ENCODE data around the gene ISLR.

ISLR gene

DNA sequence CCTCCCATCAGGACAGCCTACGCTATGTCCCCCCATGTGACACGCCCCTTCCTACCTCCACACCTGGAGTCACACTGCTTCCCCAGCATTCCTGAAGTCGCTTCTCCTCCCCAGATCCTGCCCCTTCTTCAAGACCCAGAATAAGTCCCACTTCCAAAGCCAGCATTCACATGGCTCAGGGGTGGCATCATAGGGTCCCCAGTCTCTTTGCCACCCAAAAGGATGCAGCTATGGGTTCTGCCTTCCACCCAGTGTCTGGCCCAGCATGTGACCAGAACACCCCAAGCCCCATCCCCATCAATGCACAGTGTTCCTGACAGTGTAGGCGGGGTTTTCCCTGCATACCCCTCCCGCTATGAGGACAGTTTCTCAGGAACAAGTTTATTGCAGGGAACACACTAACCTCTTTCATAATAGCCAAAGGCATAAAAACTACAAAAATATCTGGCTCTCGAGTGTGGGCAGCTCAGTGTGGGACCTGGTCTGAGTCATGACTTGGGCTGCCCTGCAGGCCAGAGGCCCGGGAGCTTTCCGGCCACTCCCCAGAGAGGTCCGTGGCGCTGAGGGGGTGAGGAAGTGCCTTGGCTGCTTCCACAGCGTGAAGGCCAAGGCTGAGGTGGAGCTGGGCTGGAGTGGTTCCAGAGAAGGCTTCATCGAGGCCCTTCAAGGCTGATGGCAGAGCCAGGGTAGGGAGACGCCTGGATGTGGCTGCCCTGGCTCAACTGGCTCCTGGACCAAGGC is 5.8 kb downstream of the ISLR start:
- Histone ChIP-seq H3K27me3 (replicated peaks in 2 of 5; ENCODE audit: control insufficient read depth in 4 of 5, insufficient read depth in 5 of 5, low read length in 4 of 5) (peaks cover 0 to 2% (median 0%) of the 10 kb centered on the region in 5 experiments), H3K9me3 (ENCODE audit: control extremely low read depth in 1 of 5, control insufficient read depth in 4 of 5, insufficient read depth in 2 of 5, low read depth in 1 of 5, low read length in 4 of 5) (no peaks in the 10 kb centered on the region), H3K27ac (ENCODE audit: insufficient read depth in 1 of 2, low read depth in 1 of 2, low read length in 2 of 2, poor library complexity in 1 of 2, severe bottlenecking in 2 of 2) (no peak overlapping the region), H3K36me3 (ENCODE audit: control insufficient read depth in 4 of 4, insufficient read depth in 4 of 4, low read length in 3 of 4) (no peaks in the 10 kb centered on the region), H3K4me3 (ENCODE audit: control insufficient read depth in 1 of 7, extremely low read depth in 1 of 7, insufficient read depth in 4 of 7, low read depth in 2 of 7, low read length in 6 of 7) (no peak overlapping the region), H3K4me1 (ENCODE audit: control extremely low read depth in 1 of 4, control insufficient read depth in 4 of 4, insufficient read depth in 4 of 4, low read length in 3 of 4) (no peaks in the 10 kb centered on the region)
- ChIA-PET POLR2A (no interaction called here), CTCF (no interaction called here)
- 83% methylated on average over 7 of the region's 13 CpGs for WGBS (ENCODE audit: insufficient coverage)
- no peak for DNase-seq

DNA sequence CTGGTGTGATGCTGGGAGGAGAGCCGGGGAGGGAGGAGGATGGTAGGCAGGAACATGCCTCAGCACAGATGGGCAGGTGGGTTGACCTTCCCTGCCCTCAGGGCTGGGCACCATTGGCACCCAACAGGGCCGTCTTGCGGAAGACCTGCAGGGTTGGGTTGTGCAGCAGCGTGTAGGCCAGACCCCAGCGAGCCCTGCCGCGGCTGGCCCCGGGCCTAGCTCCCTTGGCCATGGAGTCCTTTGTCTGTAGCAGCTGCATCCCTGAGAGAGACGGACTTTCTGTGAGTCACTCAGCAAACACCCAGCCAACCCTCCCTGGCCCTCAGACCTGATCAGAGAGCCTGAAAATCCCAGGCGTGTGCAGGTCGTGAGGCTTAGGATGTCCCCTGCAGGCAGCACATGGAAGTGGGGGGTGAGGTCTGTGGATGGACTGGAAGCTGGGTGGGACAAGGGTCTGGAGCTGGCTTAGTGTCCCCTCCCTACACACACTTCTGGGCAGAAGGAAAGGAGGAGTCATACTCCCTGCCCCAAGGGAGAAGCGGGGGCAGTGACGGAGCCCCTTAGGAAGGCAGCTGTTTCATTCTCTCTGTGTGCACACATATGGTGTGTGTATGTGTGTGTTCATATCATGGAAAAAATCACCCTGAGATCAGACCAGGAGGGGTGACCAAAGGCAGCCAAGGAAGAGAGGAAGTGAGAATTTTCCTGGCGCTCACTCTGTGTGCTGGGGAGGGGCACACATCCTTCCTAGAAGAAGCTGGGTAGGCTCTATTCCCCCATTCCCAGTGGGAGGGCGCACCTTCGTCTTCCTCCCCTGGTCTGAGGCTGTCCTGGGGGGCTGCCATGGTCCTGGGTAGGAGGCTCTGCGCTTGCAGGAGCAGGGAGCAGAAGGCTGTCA is 6.7 kb downstream of the ISLR start:
- Histone ChIP-seq H3K36me3 (ENCODE audit: control insufficient read depth in 4 of 4, insufficient read depth in 4 of 4, low read length in 3 of 4) (no peaks in the 10 kb centered on the region), H3K4me1 (ENCODE audit: control extremely low read depth in 1 of 4, control insufficient read depth in 4 of 4, insufficient read depth in 4 of 4, low read length in 3 of 4) (no peaks in the 10 kb centered on the region), H3K27me3 (replicated peaks in 2 of 5; ENCODE audit: control insufficient read depth in 4 of 5, insufficient read depth in 5 of 5, low read length in 4 of 5) (peaks cover 0 to 2% (median 0%) of the 10 kb centered on the region in 5 experiments), H3K4me3 (ENCODE audit: control insufficient read depth in 1 of 7, extremely low read depth in 1 of 7, insufficient read depth in 4 of 7, low read depth in 2 of 7, low read length in 6 of 7) (no peak overlapping the region), H3K27ac (ENCODE audit: insufficient read depth in 1 of 2, low read depth in 1 of 2, low read length in 2 of 2, poor library complexity in 1 of 2, severe bottlenecking in 2 of 2) (no peak overlapping the region), H3K9me3 (ENCODE audit: control extremely low read depth in 1 of 5, control insufficient read depth in 4 of 5, insufficient read depth in 2 of 5, low read depth in 1 of 5, low read length in 4 of 5) (no peaks in the 10 kb centered on the region)
- 86% methylated on average over 10 of the region's 17 CpGs for WGBS (ENCODE audit: insufficient coverage)
- DNase-seq = no peak
- ChIA-PET POLR2A (no interaction called here), CTCF (no interaction called here)

DNA sequence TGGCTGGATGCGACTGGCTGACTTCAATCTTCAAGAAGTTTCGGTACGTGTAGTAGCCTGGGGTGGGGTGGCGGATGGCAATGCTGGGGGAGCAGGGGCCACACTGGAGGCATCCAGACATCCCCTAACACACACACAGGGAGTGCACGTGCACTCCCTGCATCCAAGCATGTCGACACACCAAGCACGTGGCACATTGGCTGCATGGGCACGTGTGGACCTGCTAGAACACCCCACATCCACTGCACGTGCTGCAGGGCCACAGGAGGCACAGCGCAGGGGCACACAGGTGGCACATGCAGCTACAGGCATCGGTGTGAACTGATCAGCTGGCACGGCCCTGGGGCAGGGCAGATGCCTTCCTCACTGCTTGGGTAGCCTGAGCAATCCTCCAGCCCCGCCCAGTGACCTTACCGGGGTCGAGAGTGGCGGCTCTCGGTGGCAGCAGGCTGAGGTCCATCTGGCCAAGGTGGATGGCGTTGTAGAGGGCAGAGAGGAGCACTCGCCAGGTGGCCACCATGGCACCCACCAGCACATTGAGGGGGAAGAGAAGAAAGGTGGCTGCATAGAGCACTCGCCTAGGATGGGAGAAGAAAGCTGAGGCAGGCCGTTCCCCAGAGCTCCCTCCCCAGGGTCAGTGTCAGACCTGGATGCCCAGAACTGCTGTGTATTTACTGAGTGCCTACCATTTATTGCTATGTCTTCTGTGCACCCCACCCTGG is 7.5 kb downstream of the ISLR start:
- no peaks in the 10 kb centered on the region for H3K4me1 ChIP-seq (ENCODE audit: control extremely low read depth in 1 of 4, control insufficient read depth in 4 of 4, insufficient read depth in 4 of 4, low read length in 3 of 4)
- WGBS (ENCODE audit: insufficient coverage) = 93% methylated on average over 19 of the region's 21 CpGs
- no peaks in the 10 kb centered on the region for H3K36me3 ChIP-seq (ENCODE audit: control insufficient read depth in 4 of 4, insufficient read depth in 4 of 4, low read length in 3 of 4)
- no peaks in the 10 kb centered on the region for H3K9me3 ChIP-seq (ENCODE audit: control extremely low read depth in 1 of 5, control insufficient read depth in 4 of 5, insufficient read depth in 2 of 5, low read depth in 1 of 5, low read length in 4 of 5)
- H3K4me3 ChIP-seq (ENCODE audit: control insufficient read depth in 1 of 7, extremely low read depth in 1 of 7, insufficient read depth in 4 of 7, low read depth in 2 of 7, low read length in 6 of 7) = no peak overlapping the region
- DNase-seq = no peak
- H3K27me3 ChIP-seq (replicated peaks in 2 of 5; ENCODE audit: control insufficient read depth in 4 of 5, insufficient read depth in 5 of 5, low read length in 4 of 5) = peaks cover 0 to 2% (median 0%) of the 10 kb centered on the region in 5 experiments
- CTCF ChIA-PET = no interaction called here
- POLR2A ChIA-PET = no interaction called here
- no peak overlapping the region for H3K27ac ChIP-seq (ENCODE audit: insufficient read depth in 1 of 2, low read depth in 1 of 2, low read length in 2 of 2, poor library complexity in 1 of 2, severe bottlenecking in 2 of 2)

DNA sequence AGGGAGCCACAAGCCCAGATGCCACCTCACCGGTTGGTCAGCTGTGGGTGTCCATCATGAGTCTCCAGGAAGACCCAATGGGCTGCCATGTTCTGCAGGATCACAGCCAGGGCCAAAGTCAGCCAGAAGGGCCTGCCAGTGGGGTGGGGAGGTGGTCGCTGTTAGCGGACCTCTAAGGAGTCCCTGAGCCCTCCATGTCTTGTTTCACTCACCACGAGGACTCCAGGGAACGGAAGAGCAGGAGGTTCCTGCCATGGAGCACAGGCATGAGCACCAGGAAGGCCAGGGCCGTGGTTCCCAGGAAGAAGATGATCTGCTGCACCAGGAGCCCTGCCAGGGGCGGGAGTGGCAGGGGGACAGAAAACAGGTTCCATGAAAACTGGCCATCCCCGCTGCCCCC is 8.6 kb downstream of the ISLR start:
- no peaks in the 10 kb centered on the region for H3K36me3 ChIP-seq (ENCODE audit: control insufficient read depth in 4 of 4, insufficient read depth in 4 of 4, low read length in 3 of 4)
- H3K4me1 ChIP-seq (ENCODE audit: control extremely low read depth in 1 of 4, control insufficient read depth in 4 of 4, insufficient read depth in 4 of 4, low read length in 3 of 4) = no peaks in the 10 kb centered on the region
- CTCF ChIA-PET = no interaction called here
- WGBS (ENCODE audit: insufficient coverage) = 88% methylated on average over 7 of the region's 8 CpGs
- no peaks in the 10 kb centered on the region for H3K9me3 ChIP-seq (ENCODE audit: control extremely low read depth in 1 of 5, control insufficient read depth in 4 of 5, insufficient read depth in 2 of 5, low read depth in 1 of 5, low read length in 4 of 5)
- H3K4me3 ChIP-seq (ENCODE audit: control insufficient read depth in 1 of 7, extremely low read depth in 1 of 7, insufficient read depth in 4 of 7, low read depth in 2 of 7, low read length in 6 of 7) = no peak overlapping the region
- no peak for DNase-seq
- H3K27ac ChIP-seq (ENCODE audit: insufficient read depth in 1 of 2, low read depth in 1 of 2, low read length in 2 of 2, poor library complexity in 1 of 2, severe bottlenecking in 2 of 2) = no peak overlapping the region
- peaks cover 0 to 4% (median 0%) of the 10 kb centered on the region in 5 experiments for H3K27me3 ChIP-seq (replicated peaks in 2 of 5; ENCODE audit: control insufficient read depth in 4 of 5, insufficient read depth in 5 of 5, low read length in 4 of 5)
- POLR2A ChIA-PET = no interaction called here

DNA sequence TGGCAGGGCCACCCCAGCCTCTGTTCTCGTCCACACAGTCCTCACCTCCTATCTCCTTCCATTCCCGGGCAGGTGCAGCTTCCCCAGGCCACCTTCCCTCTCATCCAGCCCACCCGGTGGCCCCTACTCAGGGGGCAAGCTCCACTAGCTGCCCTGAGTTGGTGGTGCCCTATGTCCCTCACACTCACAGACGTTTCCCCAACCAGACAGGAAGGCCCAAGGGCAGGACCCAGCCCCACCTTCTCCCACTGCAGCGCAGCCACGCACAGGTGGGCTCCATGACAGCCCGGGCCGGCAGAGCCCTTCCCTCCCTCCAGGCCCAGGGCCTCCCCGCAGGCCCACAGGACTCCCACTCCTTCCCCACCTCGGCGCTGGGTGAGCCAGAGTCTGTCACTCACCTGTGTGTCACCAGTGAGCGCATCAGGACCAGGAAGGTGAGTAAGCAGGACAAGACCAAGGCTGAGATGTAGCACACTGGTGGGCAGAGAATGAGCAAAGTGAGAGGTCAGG is 11.1 kb downstream of the ISLR start:
- POLR2A ChIA-PET = no interaction called here
- CTCF ChIA-PET = no interaction called here
- H3K36me3 ChIP-seq (ENCODE audit: control insufficient read depth in 4 of 4, insufficient read depth in 4 of 4, low read length in 3 of 4) = no peaks in the 10 kb centered on the region
- H3K4me1 ChIP-seq (ENCODE audit: control extremely low read depth in 1 of 4, control insufficient read depth in 4 of 4, insufficient read depth in 4 of 4, low read length in 3 of 4) = no peaks in the 10 kb centered on the region
- H3K9me3 ChIP-seq (ENCODE audit: control extremely low read depth in 1 of 5, control insufficient read depth in 4 of 5, insufficient read depth in 2 of 5, low read depth in 1 of 5, low read length in 4 of 5) = no peaks in the 10 kb centered on the region
- H3K4me3 ChIP-seq (ENCODE audit: control insufficient read depth in 1 of 7, extremely low read depth in 1 of 7, insufficient read depth in 4 of 7, low read depth in 2 of 7, low read length in 6 of 7) = no peak overlapping the region
- DNase-seq = no peak
- WGBS (ENCODE audit: insufficient coverage) = 90% methylated on average over 10 of the region's 12 CpGs
- H3K27ac ChIP-seq (ENCODE audit: insufficient read depth in 1 of 2, low read depth in 1 of 2, low read length in 2 of 2, poor library complexity in 1 of 2, severe bottlenecking in 2 of 2) = no peak overlapping the region
- peaks cover 0 to 4% (median 0%) of the 10 kb centered on the region in 5 experiments for H3K27me3 ChIP-seq (replicated peaks in 2 of 5; ENCODE audit: control insufficient read depth in 4 of 5, insufficient read depth in 5 of 5, low read length in 4 of 5)

DNA sequence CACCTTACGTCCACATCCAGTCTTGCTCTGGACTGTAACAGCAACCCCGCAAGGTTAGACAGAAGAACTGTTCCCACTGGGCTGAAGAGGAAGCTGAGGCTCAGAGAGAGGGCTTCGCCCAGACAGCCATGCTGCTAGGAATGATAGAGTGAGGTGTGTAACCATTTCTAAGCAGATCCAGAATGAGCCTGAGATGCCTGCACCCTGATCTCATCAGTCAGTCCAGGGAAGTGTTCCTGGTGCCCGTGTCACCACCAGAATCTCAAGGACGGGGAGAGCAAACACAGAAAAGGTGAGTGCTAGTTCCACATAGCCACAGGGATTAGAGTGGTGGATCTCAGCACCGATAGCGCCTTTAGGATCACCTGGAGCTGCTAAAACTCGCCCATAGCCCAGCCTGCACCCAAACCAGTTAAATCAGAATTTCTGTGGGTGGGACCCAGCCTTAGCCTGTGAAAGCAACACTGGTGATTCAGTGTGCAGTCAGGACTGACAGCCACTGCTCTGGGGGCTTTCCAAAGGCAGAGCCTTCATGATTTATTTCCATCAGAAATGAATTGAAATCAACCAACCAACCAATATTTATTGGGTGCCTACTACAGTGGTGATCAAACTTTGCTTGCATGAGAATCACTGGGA is 12.3 kb downstream of the ISLR start:
- ChIA-PET CTCF (no interaction called here), POLR2A (no interaction called here)
- WGBS (ENCODE audit: insufficient coverage) = 97% methylated on average over 6 of the region's 8 CpGs

More for the DNA sequence above, 12.3 kb downstream of the ISLR start:
- DNase-seq = no peak
- no peaks in the 10 kb centered on the region for H3K4me1 ChIP-seq (ENCODE audit: control extremely low read depth in 1 of 4, control insufficient read depth in 4 of 4, insufficient read depth in 4 of 4, low read length in 3 of 4)
- peaks cover 0 to 4% (median 0%) of the 10 kb centered on the region in 5 experiments for H3K27me3 ChIP-seq (replicated peaks in 2 of 5; ENCODE audit: control insufficient read depth in 4 of 5, insufficient read depth in 5 of 5, low read length in 4 of 5)
- H3K27ac ChIP-seq (ENCODE audit: insufficient read depth in 1 of 2, low read depth in 1 of 2, low read length in 2 of 2, poor library complexity in 1 of 2, severe bottlenecking in 2 of 2) = no peak overlapping the region
- no peaks in the 10 kb centered on the region for H3K9me3 ChIP-seq (ENCODE audit: control extremely low read depth in 1 of 5, control insufficient read depth in 4 of 5, insufficient read depth in 2 of 5, low read depth in 1 of 5, low read length in 4 of 5)
- H3K4me3 ChIP-seq (ENCODE audit: control insufficient read depth in 1 of 7, extremely low read depth in 1 of 7, insufficient read depth in 4 of 7, low read depth in 2 of 7, low read length in 6 of 7) = no peak overlapping the region
- H3K36me3 ChIP-seq (ENCODE audit: control insufficient read depth in 4 of 4, insufficient read depth in 4 of 4, low read length in 3 of 4) = no peaks in the 10 kb centered on the region

Measured in common myeloid progenitor, CD34-positive (primary cell).